GM12865 (cell line): ENCODE measurements around the gene SULT4A1.

Experiments
- DNase-seq: peaks from one replicate; pipeline ENCODE4 v3.0.0; 2010; ENCODE audit warnings: low read depth
- H3K4me3 ChIP-seq: 2 replicates; pipeline ENCODE4 v1.5.1; 2011; ENCODE audit warnings: mild to moderate bottlenecking, low read depth, low read length, control low read depth
- TF ChIP-seq, protein P1 (sequence below): IDR thresholded peaks from 2 replicates; pipeline ENCODE4 v1.5.1; 2011; ENCODE audit warnings: low read length, control low read depth, low read depth, inconsistent platforms; ENCODE audit not compliant: insufficient read depth; ENCODE audit errors: missing control alignments

SULT4A1 gene

DNA sequence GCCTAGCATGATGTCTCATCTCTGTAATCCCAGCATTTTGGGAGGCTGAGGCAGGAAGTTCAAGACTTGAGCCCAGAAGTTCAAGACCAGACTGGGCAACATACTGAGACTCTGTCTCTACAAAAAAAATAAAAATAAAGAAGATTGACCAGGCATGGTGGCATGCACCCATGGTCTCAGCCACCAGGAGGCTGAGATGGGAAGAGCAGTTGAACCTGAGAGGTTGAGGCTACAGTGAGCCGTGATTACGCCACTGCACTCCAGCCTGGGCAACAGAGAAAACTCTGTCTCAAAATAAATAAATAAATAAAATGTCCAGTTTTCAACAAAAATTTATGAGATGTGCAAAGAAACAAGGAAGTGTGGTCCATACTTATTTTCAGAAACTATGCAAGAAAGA lies 78.5 kb downstream of the SULT4A1 start:
- H3K4me3 ChIP-seq: no peak overlapping the region
- TF ChIP-seq, protein P1, sequence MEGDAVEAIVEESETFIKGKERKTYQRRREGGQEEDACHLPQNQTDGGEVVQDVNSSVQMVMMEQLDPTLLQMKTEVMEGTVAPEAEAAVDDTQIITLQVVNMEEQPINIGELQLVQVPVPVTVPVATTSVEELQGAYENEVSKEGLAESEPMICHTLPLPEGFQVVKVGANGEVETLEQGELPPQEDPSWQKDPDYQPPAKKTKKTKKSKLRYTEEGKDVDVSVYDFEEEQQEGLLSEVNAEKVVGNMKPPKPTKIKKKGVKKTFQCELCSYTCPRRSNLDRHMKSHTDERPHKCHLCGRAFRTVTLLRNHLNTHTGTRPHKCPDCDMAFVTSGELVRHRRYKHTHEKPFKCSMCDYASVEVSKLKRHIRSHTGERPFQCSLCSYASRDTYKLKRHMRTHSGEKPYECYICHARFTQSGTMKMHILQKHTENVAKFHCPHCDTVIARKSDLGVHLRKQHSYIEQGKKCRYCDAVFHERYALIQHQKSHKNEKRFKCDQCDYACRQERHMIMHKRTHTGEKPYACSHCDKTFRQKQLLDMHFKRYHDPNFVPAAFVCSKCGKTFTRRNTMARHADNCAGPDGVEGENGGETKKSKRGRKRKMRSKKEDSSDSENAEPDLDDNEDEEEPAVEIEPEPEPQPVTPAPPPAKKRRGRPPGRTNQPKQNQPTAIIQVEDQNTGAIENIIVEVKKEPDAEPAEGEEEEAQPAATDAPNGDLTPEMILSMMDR: no peak
- no peak for DNase-seq

DNA sequence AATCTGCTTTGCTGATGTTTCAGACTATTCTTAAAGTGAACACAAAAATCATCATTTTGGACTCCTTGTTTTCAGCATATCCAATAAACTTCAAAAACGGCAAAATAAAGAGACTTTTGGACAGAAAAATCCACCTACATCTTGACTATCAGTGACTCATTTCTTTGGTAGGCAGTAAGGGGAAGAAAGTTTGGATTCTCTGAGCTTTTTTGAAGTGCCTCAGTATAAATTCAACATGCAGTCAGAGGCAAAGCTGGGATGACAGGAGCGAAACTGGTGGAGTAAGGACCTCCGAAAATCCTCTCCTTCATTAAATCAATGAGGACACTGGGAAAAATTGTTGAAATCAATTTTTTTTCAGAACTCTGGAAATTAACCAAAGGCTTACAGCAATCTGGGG lies 79.9 kb downstream of the SULT4A1 start:
- no peak overlapping the region for H3K4me3 ChIP-seq
- TF ChIP-seq, protein P1: no peak
- DNase-seq: no peak

DNA sequence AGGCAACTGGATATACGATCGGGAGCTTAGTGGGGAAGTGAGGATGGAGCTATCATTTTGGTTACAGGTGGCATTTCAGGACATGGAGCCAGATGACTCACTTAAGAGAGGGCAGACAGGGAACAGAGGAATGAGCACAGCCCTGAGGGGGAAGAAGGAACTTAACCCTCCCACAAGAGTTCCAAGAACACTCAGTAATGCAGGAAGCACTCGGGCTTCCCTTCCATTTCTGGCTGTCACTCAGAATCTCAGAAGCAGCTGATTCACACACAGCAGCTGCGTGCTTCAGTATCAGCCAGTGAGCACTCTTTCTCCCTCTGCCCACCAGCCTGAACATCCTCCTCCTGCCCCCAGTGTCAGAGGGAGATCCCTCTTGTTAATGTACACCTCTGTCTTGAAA lies 85.0 kb downstream of the SULT4A1 start:
- DNase-seq: no peak
- TF ChIP-seq, protein P1: no peak
- H3K4me3 ChIP-seq: no peak overlapping the region

DNA sequence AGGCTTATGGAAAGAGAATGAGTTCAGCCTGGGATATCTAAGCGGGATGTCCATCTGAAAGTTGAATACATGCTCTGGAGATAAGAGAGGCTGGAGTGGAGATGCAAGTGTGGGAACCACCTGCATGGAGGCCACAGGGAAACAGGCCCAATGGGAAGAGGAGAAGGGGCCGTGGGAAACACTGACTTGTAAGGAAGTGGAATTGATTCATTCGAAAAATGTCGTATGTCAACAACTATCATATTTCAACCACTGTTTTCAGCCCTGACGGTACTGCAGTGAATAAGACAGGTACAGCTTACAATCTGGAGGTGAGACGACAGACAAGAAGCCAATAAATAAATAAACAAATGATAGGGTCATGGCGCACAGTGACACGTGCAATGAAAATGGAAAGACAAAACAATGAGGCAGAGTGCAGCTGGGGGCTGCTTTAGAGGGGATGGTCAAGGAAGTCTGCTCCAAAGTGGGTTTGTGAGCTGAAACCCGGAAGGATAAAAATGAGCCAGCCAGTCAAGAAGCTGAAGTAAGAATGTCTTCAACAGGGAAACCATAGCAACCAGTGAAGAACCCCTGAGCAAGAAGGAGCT lies 86.1 kb downstream of the SULT4A1 start:
- no peak for DNase-seq
- H3K4me3 ChIP-seq: no peak overlapping the region
- TF ChIP-seq, protein P1: no peak
